ENCODE data around the gene EDA2R. TPM values are rescaled to one million over a fixed set of nuclear protein-coding genes. Genes with fewer than 3 reads are reported as not detected.

Gene EDA2R
- total and polyA plus RNA-seq, 4 donors: 0.23 to 1.9 (median 0.39) TPM

DNA sequence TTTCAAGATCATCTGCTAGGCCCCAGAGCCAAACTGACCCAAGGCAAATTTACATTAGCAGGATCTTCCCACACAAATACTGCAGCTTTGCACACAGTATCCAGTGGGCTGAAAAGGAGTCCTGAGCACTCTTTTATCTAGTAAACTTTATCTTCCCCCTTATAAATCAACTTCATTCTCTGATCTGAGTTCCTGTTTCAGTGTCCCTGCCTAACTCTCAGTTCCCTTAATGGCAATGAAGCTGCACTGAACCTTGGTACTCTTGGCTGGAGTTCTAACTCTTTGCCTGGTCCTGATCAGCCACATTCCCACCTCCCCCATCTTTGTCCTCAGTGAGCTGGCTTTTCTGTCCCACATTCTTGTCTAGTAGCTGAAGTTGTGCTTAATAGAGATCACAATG lies 37.4 kb downstream of the EDA2R start:
- DNase-seq (no peak), ATAC-seq (ENCODE audit: insufficient read depth, low FRiP score) (no peak)
- TF ChIP-seq CTCF (IDR thresholded peaks at IDR 0.05; ENCODE audit: control extremely low read depth, extremely low read depth): no peak
- H3K27ac ChIP-seq (ENCODE audit: low read depth in 1 of 2, low read length in 1 of 2): no peak overlapping the region
- no peaks in the 10 kb centered on the region for H3K27me3 ChIP-seq (ENCODE audit: control insufficient read depth in 3 of 3, insufficient read depth in 3 of 3, low read length in 2 of 3)
- no peak overlapping the region for H3K9ac ChIP-seq (ENCODE audit: insufficient read depth in 1 of 2, low read length in 2 of 2)
- peaks cover 0 to 6% (median 2%) of the 10 kb centered on the region in 4 donors for H3K9me3 ChIP-seq (ENCODE audit: control insufficient read depth in 4 of 4, insufficient read depth in 3 of 4, low read length in 3 of 4)
- H3K4me1 ChIP-seq (ENCODE audit: control insufficient read depth in 5 of 5, insufficient read depth in 5 of 5, low read length in 5 of 5): no peaks in the 10 kb centered on the region
- no peaks in the 10 kb centered on the region for H3K36me3 ChIP-seq (ENCODE audit: control insufficient read depth in 4 of 4, insufficient read depth in 4 of 4, low read length in 4 of 4)
- no peak overlapping the region for H3K4me3 ChIP-seq

DNA sequence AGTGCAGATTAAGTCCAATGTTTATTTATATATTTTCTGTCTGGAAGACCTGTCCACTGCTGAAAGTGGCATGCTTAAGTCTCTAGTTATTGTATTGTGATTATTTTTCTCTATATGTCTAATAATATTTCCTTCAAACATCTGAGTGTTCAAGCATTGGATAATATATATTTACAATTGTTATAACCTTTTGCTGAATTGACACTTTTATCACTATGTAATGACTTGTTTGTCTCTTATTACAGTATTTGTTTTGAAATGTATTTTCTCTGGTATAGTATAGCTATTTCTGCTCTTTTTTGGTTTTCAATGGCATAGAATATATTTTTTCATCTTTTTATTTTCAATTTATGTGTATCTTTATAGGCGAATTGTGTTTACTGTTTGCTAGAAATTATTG lies 59.7 kb downstream of the EDA2R start:
- no peaks in the 10 kb centered on the region for H3K36me3 ChIP-seq (ENCODE audit: control insufficient read depth in 4 of 4, insufficient read depth in 4 of 4, low read length in 4 of 4)

DNA sequence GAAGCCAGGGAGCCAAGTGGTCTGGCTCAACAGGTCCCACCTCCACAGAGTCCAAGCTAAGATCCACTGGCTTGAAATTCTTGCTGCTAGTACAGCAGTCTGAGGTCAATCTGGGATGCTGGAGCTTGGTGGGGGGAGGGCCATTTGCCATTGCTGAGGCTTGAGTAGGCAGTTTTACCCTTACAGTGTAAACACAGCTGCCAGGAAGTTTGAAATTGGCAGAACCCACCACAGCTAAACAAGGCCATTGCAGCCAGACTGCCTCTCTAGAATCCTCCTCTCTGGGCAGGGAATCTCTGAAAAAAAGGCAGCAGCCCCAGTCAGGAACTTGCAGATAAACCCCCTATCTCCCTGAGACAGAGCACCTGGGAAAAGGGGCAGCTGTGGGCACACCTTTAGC lies 84.9 kb downstream of the EDA2R start:
- TF ChIP-seq CTCF (IDR thresholded peaks at IDR 0.05; ENCODE audit: control extremely low read depth, extremely low read depth): no peak
- H3K9me3 ChIP-seq (ENCODE audit: control insufficient read depth in 4 of 4, insufficient read depth in 3 of 4, low read length in 3 of 4): peaks cover 0 to 8% (median 0%) of the 10 kb centered on the region in 4 donors

More for the DNA sequence above, 59.7 kb downstream of the EDA2R start:
- ATAC-seq (ENCODE audit: insufficient read depth, low FRiP score) (no peak), DNase-seq (no peak)
- H3K9ac ChIP-seq (ENCODE audit: insufficient read depth in 1 of 2, low read length in 2 of 2): no peak overlapping the region
- 39 to 79% methylated on average over 1 of the region's 1 CpG for WGBS, 2 donors
- no peak for TF ChIP-seq CTCF (IDR thresholded peaks at IDR 0.05; ENCODE audit: control extremely low read depth, extremely low read depth)
- H3K4me1 ChIP-seq (ENCODE audit: control insufficient read depth in 5 of 5, insufficient read depth in 5 of 5, low read length in 5 of 5): no peaks in the 10 kb centered on the region
- peaks cover 0 to 3% (median 0%) of the 10 kb centered on the region in 4 donors for H3K9me3 ChIP-seq (ENCODE audit: control insufficient read depth in 4 of 4, insufficient read depth in 3 of 4, low read length in 3 of 4)
- H3K27ac ChIP-seq (ENCODE audit: low read depth in 1 of 2, low read length in 1 of 2): no peak overlapping the region
- H3K27me3 ChIP-seq (ENCODE audit: control insufficient read depth in 3 of 3, insufficient read depth in 3 of 3, low read length in 2 of 3): no peaks in the 10 kb centered on the region
- no peak overlapping the region for H3K4me3 ChIP-seq

DNA sequence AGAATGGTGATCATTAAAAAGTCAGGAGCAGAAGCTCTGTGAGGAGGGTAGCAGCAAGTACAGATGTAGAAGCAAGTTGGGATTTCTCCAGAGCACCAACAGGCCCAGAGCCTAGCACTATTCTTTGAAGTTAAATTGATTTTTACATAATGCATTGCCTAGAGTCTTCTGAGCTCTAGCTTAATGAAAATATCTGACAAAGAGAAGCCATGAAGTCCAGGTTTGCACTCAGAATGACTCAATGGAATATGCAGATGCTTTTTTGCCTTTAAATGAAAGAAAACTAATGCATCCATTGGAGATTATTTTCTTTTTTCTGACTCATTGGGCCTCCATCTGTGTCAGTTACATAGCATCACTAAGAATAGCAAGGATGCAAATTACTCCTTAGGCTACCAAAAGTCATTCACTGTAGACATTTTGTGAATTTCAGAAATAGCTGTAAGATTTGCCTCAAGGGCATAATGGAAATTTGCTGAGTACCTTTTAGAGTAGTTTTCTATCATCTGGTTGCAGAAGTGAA lies 91.0 kb downstream of the EDA2R start:
- Histone ChIP-seq H3K4me3 (no peak overlapping the region), H3K36me3 (ENCODE audit: control insufficient read depth in 4 of 4, insufficient read depth in 4 of 4, low read length in 4 of 4) (no peaks in the 10 kb centered on the region), H3K9me3 (ENCODE audit: control insufficient read depth in 4 of 4, insufficient read depth in 3 of 4, low read length in 3 of 4) (peaks cover 0 to 6% (median 0%) of the 10 kb centered on the region in 4 donors), H3K4me1 (ENCODE audit: control insufficient read depth in 5 of 5, insufficient read depth in 5 of 5, low read length in 5 of 5) (no peaks in the 10 kb centered on the region), H3K9ac (ENCODE audit: insufficient read depth in 1 of 2, low read length in 2 of 2) (no peak overlapping the region), H3K27me3 (ENCODE audit: control insufficient read depth in 3 of 3, insufficient read depth in 3 of 3, low read length in 2 of 3) (no peaks in the 10 kb centered on the region), H3K27ac (ENCODE audit: low read depth in 1 of 2, low read length in 1 of 2) (no peak overlapping the region)
- no peak for ATAC-seq (ENCODE audit: insufficient read depth, low FRiP score)
- no peak for TF ChIP-seq CTCF (IDR thresholded peaks at IDR 0.05; ENCODE audit: control extremely low read depth, extremely low read depth)
- DNase-seq: no peak

More for the DNA sequence above, 84.9 kb downstream of the EDA2R start:
- no peak for DNase-seq
- Histone ChIP-seq H3K9ac (ENCODE audit: insufficient read depth in 1 of 2, low read length in 2 of 2) (no peak overlapping the region), H3K36me3 (ENCODE audit: control insufficient read depth in 4 of 4, insufficient read depth in 4 of 4, low read length in 4 of 4) (no peaks in the 10 kb centered on the region), H3K27ac (ENCODE audit: low read depth in 1 of 2, low read length in 1 of 2) (no peak overlapping the region), H3K4me3 (no peak overlapping the region), H3K4me1 (ENCODE audit: control insufficient read depth in 5 of 5, insufficient read depth in 5 of 5, low read length in 5 of 5) (no peaks in the 10 kb centered on the region), H3K27me3 (ENCODE audit: control insufficient read depth in 3 of 3, insufficient read depth in 3 of 3, low read length in 2 of 3) (no peaks in the 10 kb centered on the region)
- ATAC-seq (ENCODE audit: insufficient read depth, low FRiP score): no peak
